Loucy (cell line): ENCODE results near the gene PHOSPHO1.

ENCODE experiments used
- H2AFZ ChIP-seq: fragments of 200-600 bp; sonication (generic); 2 replicates; pipeline ENCODE4 v1.6.0; 2016; ENCODE audit warnings: antibody characterized with exemption, mild to moderate bottlenecking, low read length, moderate library complexity
- H3F3A ChIP-seq: fragments of 200-600 bp; 2 replicates; pipeline ENCODE4 v1.6.0; 2016; ENCODE audit warnings: antibody characterized with exemption, low read depth, mild to moderate bottlenecking
- H3K27me3 ChIP-seq: fragments of 200-600 bp; sonication (generic); 2 replicates; pipeline ENCODE4 v1.6.1; 2014; ENCODE audit warnings: low read length, mild to moderate bottlenecking; ENCODE audit not compliant: insufficient read depth, poor library complexity, severe bottlenecking
- H3K36me3 ChIP-seq: fragments of 200-600 bp; sonication (generic); 2 replicates; pipeline ENCODE4 v1.6.1; 2016; ENCODE audit warnings: low read length; ENCODE audit not compliant: insufficient read depth
- H3K4me1 ChIP-seq: fragments of 200-600 bp; sonication (generic); 2 replicates; pipeline ENCODE4 v1.5.1; 2014; ENCODE audit warnings: low read length, mild to moderate bottlenecking; ENCODE audit not compliant: insufficient read depth, poor library complexity, severe bottlenecking
- H3K4me2 ChIP-seq: fragments of 200-600 bp; sonication (generic); 2 replicates; pipeline ENCODE4 v1.6.0; 2014; ENCODE audit warnings: antibody characterized with exemption, low read length, low read depth, mild to moderate bottlenecking; ENCODE audit not compliant: poor library complexity, severe bottlenecking
- H3K4me3 ChIP-seq: fragments of 200-600 bp; sonication (generic); 2 replicates; pipeline ENCODE4 v1.5.1; 2014; ENCODE audit warnings: low read length, mild to moderate bottlenecking, mixed read lengths; ENCODE audit not compliant: poor library complexity, severe bottlenecking
- H3K79me2 ChIP-seq: fragments of 200-600 bp; sonication (generic); 2 replicates; pipeline ENCODE4 v1.6.1; 2014; ENCODE audit warnings: low read length; ENCODE audit not compliant: insufficient read depth
- H3K9ac ChIP-seq: fragments of 200-600 bp; sonication (generic); 2 replicates; pipeline ENCODE4 v1.6.0; 2014; ENCODE audit warnings: mild to moderate bottlenecking, low read depth, low read length, moderate library complexity; ENCODE audit not compliant: poor library complexity, severe bottlenecking
- H3K9me2 ChIP-seq: fragments of 200-600 bp; sonication (generic); replicated peaks from 2 replicates; pipeline ENCODE4 v1.6.1; 2016; ENCODE audit warnings: low read depth, low read length, mixed read lengths
- H3K9me3 ChIP-seq: fragments of 200-600 bp; sonication (generic); 2 replicates; pipeline ENCODE4 v1.6.1; 2014; ENCODE audit warnings: mild to moderate bottlenecking, antibody characterized with exemption, low read length, low read depth; ENCODE audit not compliant: insufficient read depth
- H4K20me1 ChIP-seq: fragments of 200-600 bp; sonication (generic); 2 replicates; pipeline ENCODE4 v1.6.0; 2014; ENCODE audit warnings: antibody characterized with exemption, low read length, mild to moderate bottlenecking; ENCODE audit not compliant: insufficient read depth, poor library complexity, severe bottlenecking
- EZH2phosphoT487 ChIP-seq: fragments of 200-600 bp; IDR thresholded peaks from 2 replicates; pipeline ENCODE4 v1.6.1; 2018; ENCODE audit warnings: antibody characterized with exemption, mild to moderate bottlenecking, moderate library complexity, borderline replicate concordance
- TF ChIP-seq, protein P1 (sequence below): fragments of 200-600 bp; sonication (generic); conservative IDR thresholded peaks from 2 replicates; pipeline ENCODE4 v1.5.1; 2014; ENCODE audit warnings: mild to moderate bottlenecking, antibody characterized with exemption, low read length

Gene PHOSPHO1

DNA sequence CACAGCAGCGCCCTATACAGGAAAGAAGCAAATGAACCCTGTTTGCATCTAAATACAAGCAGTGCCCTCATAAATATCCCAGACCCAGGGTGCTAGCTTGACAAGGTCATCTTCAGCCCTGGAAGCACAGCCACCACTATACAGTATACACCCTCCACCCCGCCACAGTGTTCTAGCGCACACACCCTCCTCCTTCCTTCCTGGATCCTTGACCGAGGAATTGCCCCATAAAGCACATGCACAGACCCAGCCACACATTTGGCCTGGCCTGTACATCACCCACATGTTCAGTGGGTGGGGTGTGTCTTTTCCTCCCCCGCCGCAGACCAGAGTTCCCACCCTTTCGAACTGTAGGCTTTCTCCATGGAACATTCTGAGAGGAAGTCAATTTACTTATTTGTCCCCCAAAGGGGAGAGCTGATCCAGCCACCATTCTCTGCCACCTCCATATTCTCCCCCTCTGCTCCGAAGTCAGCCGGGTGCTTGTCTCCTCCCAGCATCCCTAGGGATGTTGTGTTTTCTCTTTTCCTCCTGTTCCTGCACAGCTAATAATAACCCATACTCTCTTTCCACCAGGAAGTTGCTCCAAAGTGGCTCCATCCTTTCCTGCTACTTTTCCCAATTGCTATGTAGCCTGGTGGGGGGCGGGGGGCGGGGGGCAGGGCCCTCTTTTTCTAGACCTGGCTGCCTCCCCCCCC is 13.5 kb downstream of the PHOSPHO1 start:
- no peak overlapping the region for H3K4me3 ChIP-seq
- H4K20me1 ChIP-seq, result no peaks in the 10 kb centered on the region
- peaks cover under 1% of the 10 kb centered on the region; the same call in 1 of the 2 replicates for H3K36me3 ChIP-seq
- no peak for TF ChIP-seq EZH2phosphoT487
- TF ChIP-seq, protein P1, sequence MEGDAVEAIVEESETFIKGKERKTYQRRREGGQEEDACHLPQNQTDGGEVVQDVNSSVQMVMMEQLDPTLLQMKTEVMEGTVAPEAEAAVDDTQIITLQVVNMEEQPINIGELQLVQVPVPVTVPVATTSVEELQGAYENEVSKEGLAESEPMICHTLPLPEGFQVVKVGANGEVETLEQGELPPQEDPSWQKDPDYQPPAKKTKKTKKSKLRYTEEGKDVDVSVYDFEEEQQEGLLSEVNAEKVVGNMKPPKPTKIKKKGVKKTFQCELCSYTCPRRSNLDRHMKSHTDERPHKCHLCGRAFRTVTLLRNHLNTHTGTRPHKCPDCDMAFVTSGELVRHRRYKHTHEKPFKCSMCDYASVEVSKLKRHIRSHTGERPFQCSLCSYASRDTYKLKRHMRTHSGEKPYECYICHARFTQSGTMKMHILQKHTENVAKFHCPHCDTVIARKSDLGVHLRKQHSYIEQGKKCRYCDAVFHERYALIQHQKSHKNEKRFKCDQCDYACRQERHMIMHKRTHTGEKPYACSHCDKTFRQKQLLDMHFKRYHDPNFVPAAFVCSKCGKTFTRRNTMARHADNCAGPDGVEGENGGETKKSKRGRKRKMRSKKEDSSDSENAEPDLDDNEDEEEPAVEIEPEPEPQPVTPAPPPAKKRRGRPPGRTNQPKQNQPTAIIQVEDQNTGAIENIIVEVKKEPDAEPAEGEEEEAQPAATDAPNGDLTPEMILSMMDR, result no peak
- no peaks in the 10 kb centered on the region for H3K9me3 ChIP-seq
- peaks cover 42% of the 10 kb centered on the region for H3K79me2 ChIP-seq
- no peaks in the 10 kb centered on the region for H3K27me3 ChIP-seq
- H3K4me1 ChIP-seq, result peaks cover 58% of the 10 kb centered on the region
- H3K9me2 ChIP-seq, result no peaks in the 10 kb centered on the region
- no peaks in the 10 kb centered on the region for H3F3A ChIP-seq
- H3K4me2 ChIP-seq, result peak overlapping the region; percentile 38
- no peak overlapping the region for H2AFZ ChIP-seq
- peak overlapping the region; percentile 60 for H3K9ac ChIP-seq

DNA sequence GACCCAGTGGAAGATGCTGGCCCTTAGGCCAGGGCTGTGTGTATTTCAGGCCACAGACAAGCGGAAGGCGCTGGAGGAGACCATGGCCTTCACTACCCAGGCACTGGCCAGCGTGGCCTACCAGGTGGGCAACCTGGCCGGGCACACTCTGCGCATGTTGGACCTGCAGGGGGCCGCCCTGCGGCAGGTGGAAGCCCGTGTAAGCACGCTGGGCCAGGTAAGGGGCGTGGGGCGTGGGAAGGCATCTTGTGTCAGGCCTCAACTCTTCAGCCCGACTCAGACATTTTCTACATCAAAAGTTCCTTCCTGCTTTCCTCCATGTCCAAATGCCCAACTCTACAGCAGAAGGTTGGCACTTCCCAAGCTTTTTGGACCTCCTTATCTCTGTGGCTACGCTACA is 14.1 kb downstream of the PHOSPHO1 start:
- Histone ChIP-seq H3F3A (no peaks in the 10 kb centered on the region), H3K27me3 (no peaks in the 10 kb centered on the region), H2AFZ (no peak overlapping the region), H3K36me3 (no peaks in the 10 kb centered on the region), H3K9me2 (no peaks in the 10 kb centered on the region), H3K9me3 (no peaks in the 10 kb centered on the region), H3K4me2 (peak overlapping the region; percentile 38), H3K9ac (no peak overlapping the region), H3K79me2 (peaks cover 45% of the 10 kb centered on the region), H4K20me1 (no peaks in the 10 kb centered on the region), H3K4me3 (no peak overlapping the region), H3K4me1 (peaks cover 62% of the 10 kb centered on the region)
- TF ChIP-seq, protein P1, result no peak
- TF ChIP-seq EZH2phosphoT487, result no peak

DNA sequence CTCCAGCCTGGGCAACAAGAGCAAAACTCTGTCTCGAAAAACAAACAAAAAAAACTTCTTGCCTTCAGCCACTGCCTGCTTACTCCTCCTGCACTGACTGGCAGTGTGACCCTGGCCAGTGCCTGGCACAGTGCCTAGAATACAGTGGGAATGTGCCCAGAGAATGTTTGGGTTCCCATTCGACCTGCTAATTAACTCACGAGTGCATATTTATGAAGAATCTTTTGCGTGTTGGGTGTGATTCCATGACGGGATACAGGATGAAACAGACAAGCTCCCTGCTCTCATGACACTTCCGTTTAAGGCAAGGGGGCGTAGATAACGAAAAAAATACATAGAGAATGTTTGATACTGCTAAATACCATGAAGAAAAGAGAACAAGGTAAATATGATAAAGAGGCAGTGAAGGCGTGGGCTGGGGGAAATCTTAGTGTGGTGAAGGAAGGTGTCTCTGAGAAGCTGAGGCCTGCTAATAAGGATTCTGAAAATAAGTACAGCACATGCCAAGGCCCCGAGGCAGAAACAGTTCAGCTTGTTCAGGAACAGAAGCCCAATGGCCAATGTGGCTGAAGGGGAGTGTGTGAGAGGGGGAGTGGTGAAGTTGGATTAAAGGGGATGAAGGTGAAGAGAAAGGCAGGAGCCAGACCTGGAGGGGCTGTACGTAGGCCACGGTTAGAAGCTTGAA is 15.8 kb downstream of the PHOSPHO1 start:
- H3K79me2 ChIP-seq, result peaks cover 59% of the 10 kb centered on the region
- no peak overlapping the region for H2AFZ ChIP-seq
- no peaks in the 10 kb centered on the region for H3K9me2 ChIP-seq
- TF ChIP-seq EZH2phosphoT487, result no peak
- TF ChIP-seq, protein P1, result no peak
- H4K20me1 ChIP-seq, result no peaks in the 10 kb centered on the region
- no peaks in the 10 kb centered on the region for H3F3A ChIP-seq
- H3K36me3 ChIP-seq, result no peaks in the 10 kb centered on the region
- no peak overlapping the region for H3K4me2 ChIP-seq
- no peak overlapping the region for H3K4me3 ChIP-seq
- H3K4me1 ChIP-seq, result peaks cover 77% of the 10 kb centered on the region
- H3K9ac ChIP-seq, result no peak overlapping the region
- H3K9me3 ChIP-seq, result no peaks in the 10 kb centered on the region
- H3K27me3 ChIP-seq, result no peaks in the 10 kb centered on the region
